Stomach smooth muscle (tissue), 2 donors: ENCODE results near the gene ARHGAP26.

Experiments
- H3K27ac ChIP-seq: one replicate; pipeline ENCODE4 v1.7.0; 2013; ENCODE audit warnings: mild to moderate bottlenecking, low read length, inconsistent platforms
- H3K27me3 ChIP-seq, 2 donors: one replicate each; pipeline ENCODE4 v1.7.0; 2013; ENCODE audit warnings: low read length in 2 of 2; ENCODE audit not compliant: insufficient read depth in 2 of 2, control insufficient read depth in 1 of 2
- H3K36me3 ChIP-seq, 2 donors: one replicate each; pipeline ENCODE4 v1.7.0; 2013; ENCODE audit warnings: low read length in 2 of 2; ENCODE audit not compliant: control insufficient read depth in 2 of 2, insufficient read depth in 2 of 2
- H3K4me1 ChIP-seq: one replicate; pipeline ENCODE4 v1.7.0; 2013; ENCODE audit warnings: low read length; ENCODE audit not compliant: control insufficient read depth, insufficient read depth
- H3K4me3 ChIP-seq, 2 donors: one replicate each; pipeline ENCODE4 v1.7.0; 2013; ENCODE audit warnings: low read length in 2 of 2
- H3K9ac ChIP-seq, 2 donors: one replicate each; pipeline ENCODE4 v1.7.0; 2013; ENCODE audit warnings: low read length in 2 of 2, mild to moderate bottlenecking in 1 of 2
- H3K9me3 ChIP-seq, 2 donors: one replicate each; pipeline ENCODE4 v1.7.0; 2013; ENCODE audit warnings: low read length in 2 of 2; ENCODE audit not compliant: control insufficient read depth in 2 of 2
- donor health status: healthy.
- donor health status: Pancreatic carcinoma.

Gene ARHGAP26

GRCh38 chr5:143128412-143129071, 358.4 kb downstream of the ARHGAP26 start:
- Histone ChIP-seq H3K27ac (peak overlapping the region; percentile 50), H3K4me1 (peaks cover 7% of the 10 kb centered on the region), H3K27me3 (no peaks in the 10 kb centered on the region), H3K9ac (no peak overlapping the region), H3K4me3 (peak overlapping the region in 1 of 2 donors; percentile 24), H3K36me3 (no peaks in the 10 kb centered on the region), H3K9me3 (no peaks in the 10 kb centered on the region)

- Histone ChIP-seq H3K27me3 (no peaks in the 10 kb centered on the region), H3K4me3 (no peak overlapping the region), H3K36me3 (no peaks in the 10 kb centered on the region), H3K9ac (no peak overlapping the region), H3K9me3 (no peaks in the 10 kb centered on the region), H3K27ac (no peak overlapping the region), H3K4me1 (peaks cover 7% of the 10 kb centered on the region)
These were observed 359.0 kb downstream of the ARHGAP26 start for GRCh38 chr5:143129203-143129602.

- Histone ChIP-seq H3K9me3 (no peaks in the 10 kb centered on the region), H3K36me3 (no peaks in the 10 kb centered on the region), H3K4me1 (peaks cover 7% of the 10 kb centered on the region), H3K9ac (no peak overlapping the region), H3K27ac (no peak overlapping the region), H3K4me3 (no peak overlapping the region), H3K27me3 (no peaks in the 10 kb centered on the region)
These were observed 359.9 kb downstream of the ARHGAP26 start for GRCh38 chr5:143129910-143130612.

GRCh38 chr5:143130613-143131305, 360.6 kb downstream of the ARHGAP26 start:
- no peaks in the 10 kb centered on the region for H3K27me3 ChIP-seq
- peaks cover 7% of the 10 kb centered on the region for H3K4me1 ChIP-seq
- H3K9ac ChIP-seq: no peak overlapping the region
- no peak overlapping the region for H3K4me3 ChIP-seq
- H3K36me3 ChIP-seq: no peaks in the 10 kb centered on the region
- no peaks in the 10 kb centered on the region for H3K9me3 ChIP-seq
- H3K27ac ChIP-seq: no peak overlapping the region

GRCh38 chr5:143131972-143132371, 361.8 kb downstream of the ARHGAP26 start:
- Histone ChIP-seq H3K9ac (no peak overlapping the region), H3K9me3 (no peaks in the 10 kb centered on the region), H3K27me3 (no peaks in the 10 kb centered on the region), H3K4me3 (no peak overlapping the region), H3K4me1 (peaks cover 7% of the 10 kb centered on the region), H3K36me3 (no peaks in the 10 kb centered on the region), H3K27ac (no peak overlapping the region)

- Histone ChIP-seq H3K4me3 (no peak overlapping the region), H3K27me3 (no peaks in the 10 kb centered on the region), H3K9me3 (no peaks in the 10 kb centered on the region), H3K4me1 (peaks cover 7% of the 10 kb centered on the region), H3K36me3 (no peaks in the 10 kb centered on the region), H3K9ac (no peak overlapping the region), H3K27ac (no peak overlapping the region)
These were observed 362.6 kb downstream of the ARHGAP26 start for GRCh38 chr5:143132739-143133138.

- peaks cover 2% of the 10 kb centered on the region for H3K4me1 ChIP-seq
- no peaks in the 10 kb centered on the region for H3K36me3 ChIP-seq
- H3K4me3 ChIP-seq: no peak overlapping the region
- H3K27me3 ChIP-seq: no peaks in the 10 kb centered on the region
- H3K9ac ChIP-seq: no peak overlapping the region
- no peaks in the 10 kb centered on the region for H3K9me3 ChIP-seq
- no peak overlapping the region for H3K27ac ChIP-seq
These were observed 363.5 kb downstream of the ARHGAP26 start for GRCh38 chr5:143133721-143134120.

- Histone ChIP-seq H3K9me3 (no peaks in the 10 kb centered on the region), H3K9ac (no peak overlapping the region), H3K4me3 (no peak overlapping the region), H3K27ac (no peak overlapping the region), H3K36me3 (no peaks in the 10 kb centered on the region), H3K4me1 (no peaks in the 10 kb centered on the region), H3K27me3 (no peaks in the 10 kb centered on the region)
These were observed 364.1 kb downstream of the ARHGAP26 start for GRCh38 chr5:143134269-143134668.

- no peaks in the 10 kb centered on the region for H3K36me3 ChIP-seq
- no peak overlapping the region for H3K4me3 ChIP-seq
- H3K9me3 ChIP-seq: no peaks in the 10 kb centered on the region
- H3K27ac ChIP-seq: no peak overlapping the region
- no peaks in the 10 kb centered on the region for H3K27me3 ChIP-seq
- no peak overlapping the region for H3K9ac ChIP-seq
- no peaks in the 10 kb centered on the region for H3K4me1 ChIP-seq
These were observed 364.7 kb downstream of the ARHGAP26 start for GRCh38 chr5:143134900-143135299.

GRCh38 chr5:143135832-143136551, 365.8 kb downstream of the ARHGAP26 start:
- Histone ChIP-seq H3K27me3 (no peaks in the 10 kb centered on the region), H3K27ac (no peak overlapping the region), H3K9me3 (no peaks in the 10 kb centered on the region), H3K36me3 (no peaks in the 10 kb centered on the region), H3K9ac (no peak overlapping the region), H3K4me1 (no peaks in the 10 kb centered on the region), H3K4me3 (no peak overlapping the region)
